ENCODE results near the gene FBXL17.

FBXL17 gene

GRCh38 chr5:107975568-107975967 is 406.3 kb downstream of the FBXL17 start:
- Mint-ChIP-seq H3K4me1 (ENCODE audit: low read depth) (peaks cover 27% of the 10 kb centered on the region), H3K9me3 (no peaks in the 10 kb centered on the region), H3K27me3 (ENCODE audit: low read depth) (no peaks in the 10 kb centered on the region), H3K27ac (no peak overlapping the region), H3K36me3 (ENCODE audit: low read depth) (peaks cover 3% of the 10 kb centered on the region), H3K4me3 (no peak overlapping the region)
- DNase-seq (ENCODE audit: low spot score) = no peak

- Mint-ChIP-seq H3K27ac (no peak overlapping the region), H3K27me3 (ENCODE audit: low read depth) (no peaks in the 10 kb centered on the region), H3K4me3 (no peak overlapping the region), H3K4me1 (ENCODE audit: low read depth) (peaks cover 2% of the 10 kb centered on the region), H3K9me3 (no peaks in the 10 kb centered on the region), H3K36me3 (ENCODE audit: low read depth) (no peaks in the 10 kb centered on the region)
- no peak for DNase-seq (ENCODE audit: low spot score)
Observed at GRCh38 chr5:107971846-107972245, 410.1 kb downstream of the FBXL17 start.

- no peaks in the 10 kb centered on the region for H3K9me3 Mint-ChIP-seq
- DNase-seq (ENCODE audit: low spot score) = no peak
- no peak overlapping the region for H3K27ac Mint-ChIP-seq
- no peak overlapping the region for H3K4me3 Mint-ChIP-seq
- H3K36me3 Mint-ChIP-seq (ENCODE audit: low read depth) = no peaks in the 10 kb centered on the region
- peaks cover 2% of the 10 kb centered on the region for H3K4me1 Mint-ChIP-seq (ENCODE audit: low read depth)
- peaks cover 2% of the 10 kb centered on the region for H3K27me3 Mint-ChIP-seq (ENCODE audit: low read depth)
Observed at GRCh38 chr5:107969847-107970246, 412.1 kb downstream of the FBXL17 start.

GRCh38 chr5:107968998-107969397 is 412.9 kb downstream of the FBXL17 start:
- Mint-ChIP-seq H3K27me3 (ENCODE audit: low read depth) (peaks cover 2% of the 10 kb centered on the region), H3K4me3 (no peak overlapping the region)

GRCh38 chr5:107968406-107968843 is 413.5 kb downstream of the FBXL17 start:
- Mint-ChIP-seq H3K27me3 (ENCODE audit: low read depth) (peaks cover 2% of the 10 kb centered on the region), H3K4me1 (ENCODE audit: low read depth) (peaks cover 2% of the 10 kb centered on the region), H3K4me3 (no peak overlapping the region), H3K9me3 (no peaks in the 10 kb centered on the region), H3K27ac (no peak overlapping the region), H3K36me3 (ENCODE audit: low read depth) (no peaks in the 10 kb centered on the region)
- no peak for DNase-seq (ENCODE audit: low spot score)

More at GRCh38 chr5:107968998-107969397, 412.9 kb downstream of the FBXL17 start:
- H3K4me1 Mint-ChIP-seq (ENCODE audit: low read depth) = peaks cover 2% of the 10 kb centered on the region
- H3K9me3 Mint-ChIP-seq = no peaks in the 10 kb centered on the region
- H3K36me3 Mint-ChIP-seq (ENCODE audit: low read depth) = no peaks in the 10 kb centered on the region
- no peak overlapping the region for H3K27ac Mint-ChIP-seq
- DNase-seq (ENCODE audit: low spot score) = no peak

GRCh38 chr5:107966201-107966600 is 415.7 kb downstream of the FBXL17 start:
- Mint-ChIP-seq H3K27ac (no peak overlapping the region), H3K4me3 (no peak overlapping the region), H3K27me3 (ENCODE audit: low read depth) (peaks cover 2% of the 10 kb centered on the region), H3K4me1 (ENCODE audit: low read depth) (no peaks in the 10 kb centered on the region), H3K36me3 (ENCODE audit: low read depth) (no peaks in the 10 kb centered on the region), H3K9me3 (no peaks in the 10 kb centered on the region)
- DNase-seq (ENCODE audit: low spot score) = no peak

GRCh38 chr5:107964722-107965121 is 417.2 kb downstream of the FBXL17 start:
- H3K27ac Mint-ChIP-seq = no peak overlapping the region
- H3K36me3 Mint-ChIP-seq (ENCODE audit: low read depth) = no peaks in the 10 kb centered on the region
- H3K4me1 Mint-ChIP-seq (ENCODE audit: low read depth) = peaks cover 7% of the 10 kb centered on the region
- H3K27me3 Mint-ChIP-seq (ENCODE audit: low read depth) = peaks cover 2% of the 10 kb centered on the region
- DNase-seq (ENCODE audit: low spot score) = no peak
- H3K4me3 Mint-ChIP-seq = no peak overlapping the region
- H3K9me3 Mint-ChIP-seq = no peaks in the 10 kb centered on the region

- Mint-ChIP-seq H3K4me3 (no peak overlapping the region), H3K9me3 (no peaks in the 10 kb centered on the region), H3K27me3 (ENCODE audit: low read depth) (no peaks in the 10 kb centered on the region), H3K27ac (no peak overlapping the region), H3K4me1 (ENCODE audit: low read depth) (peaks cover 21% of the 10 kb centered on the region), H3K36me3 (ENCODE audit: low read depth) (no peaks in the 10 kb centered on the region)
- no peak for DNase-seq (ENCODE audit: low spot score)
Observed at GRCh38 chr5:107959573-107960279, 422.2 kb downstream of the FBXL17 start.

- Mint-ChIP-seq H3K4me1 (ENCODE audit: low read depth) (peaks cover 27% of the 10 kb centered on the region), H3K27ac (no peak overlapping the region), H3K36me3 (ENCODE audit: low read depth) (no peaks in the 10 kb centered on the region), H3K9me3 (no peaks in the 10 kb centered on the region), H3K27me3 (ENCODE audit: low read depth) (no peaks in the 10 kb centered on the region), H3K4me3 (no peak overlapping the region)
- no peak for DNase-seq (ENCODE audit: low spot score)
Observed at GRCh38 chr5:107958861-107959260, 423.0 kb downstream of the FBXL17 start.

- Mint-ChIP-seq H3K36me3 (ENCODE audit: low read depth) (peaks cover 3% of the 10 kb centered on the region), H3K4me1 (ENCODE audit: low read depth) (peaks cover 27% of the 10 kb centered on the region), H3K27me3 (ENCODE audit: low read depth) (no peaks in the 10 kb centered on the region), H3K27ac (no peak overlapping the region), H3K4me3 (no peak overlapping the region), H3K9me3 (no peaks in the 10 kb centered on the region)
- no peak for DNase-seq (ENCODE audit: low spot score)
Observed at GRCh38 chr5:107958432-107958831, 423.5 kb downstream of the FBXL17 start.

- H3K36me3 Mint-ChIP-seq (ENCODE audit: low read depth) = peaks cover 4% of the 10 kb centered on the region
- H3K9me3 Mint-ChIP-seq = no peaks in the 10 kb centered on the region
- no peak overlapping the region for H3K27ac Mint-ChIP-seq
- no peaks in the 10 kb centered on the region for H3K27me3 Mint-ChIP-seq (ENCODE audit: low read depth)
- H3K4me3 Mint-ChIP-seq = no peak overlapping the region
- DNase-seq (ENCODE audit: low spot score) = no peak
- peaks cover 28% of the 10 kb centered on the region for H3K4me1 Mint-ChIP-seq (ENCODE audit: low read depth)
Observed at GRCh38 chr5:107957051-107957450, 424.8 kb downstream of the FBXL17 start.

- no peak for DNase-seq (ENCODE audit: low spot score)
- Mint-ChIP-seq H3K27me3 (ENCODE audit: low read depth) (no peaks in the 10 kb centered on the region), H3K9me3 (no peaks in the 10 kb centered on the region), H3K4me1 (ENCODE audit: low read depth) (peaks cover 27% of the 10 kb centered on the region), H3K27ac (no peak overlapping the region), H3K4me3 (no peak overlapping the region), H3K36me3 (ENCODE audit: low read depth) (peaks cover 4% of the 10 kb centered on the region)
Observed at GRCh38 chr5:107955321-107955720, 426.6 kb downstream of the FBXL17 start.

GRCh38 chr5:107954254-107954653 is 427.6 kb downstream of the FBXL17 start:
- Mint-ChIP-seq H3K4me1 (ENCODE audit: low read depth) (peaks cover 30% of the 10 kb centered on the region), H3K27me3 (ENCODE audit: low read depth) (no peaks in the 10 kb centered on the region), H3K9me3 (no peaks in the 10 kb centered on the region), H3K36me3 (ENCODE audit: low read depth) (peaks cover 4% of the 10 kb centered on the region), H3K4me3 (no peak overlapping the region), H3K27ac (no peak overlapping the region)
- no peak for DNase-seq (ENCODE audit: low spot score)

- no peaks in the 10 kb centered on the region for H3K9me3 Mint-ChIP-seq
- H3K4me1 Mint-ChIP-seq (ENCODE audit: low read depth) = peaks cover 42% of the 10 kb centered on the region
- H3K4me3 Mint-ChIP-seq = no peak overlapping the region
- H3K36me3 Mint-ChIP-seq (ENCODE audit: low read depth) = peaks cover 4% of the 10 kb centered on the region
- DNase-seq (ENCODE audit: low spot score) = no peak
- H3K27ac Mint-ChIP-seq = no peak overlapping the region
- H3K27me3 Mint-ChIP-seq (ENCODE audit: low read depth) = no peaks in the 10 kb centered on the region
Observed at GRCh38 chr5:107952450-107952849, 429.4 kb downstream of the FBXL17 start.

GRCh38 chr5:107951309-107951708 is 430.6 kb downstream of the FBXL17 start:
- no peaks in the 10 kb centered on the region for H3K27me3 Mint-ChIP-seq (ENCODE audit: low read depth)
- no peaks in the 10 kb centered on the region for H3K9me3 Mint-ChIP-seq
- no peak overlapping the region for H3K4me3 Mint-ChIP-seq
- DNase-seq (ENCODE audit: low spot score) = no peak
- H3K27ac Mint-ChIP-seq = no peak overlapping the region
- peaks cover 4% of the 10 kb centered on the region for H3K36me3 Mint-ChIP-seq (ENCODE audit: low read depth)
- peaks cover 39% of the 10 kb centered on the region for H3K4me1 Mint-ChIP-seq (ENCODE audit: low read depth)
